HCT116 (cell line): ENCODE measurements around the gene SNX19. TPM values are rescaled to one million over a fixed set of nuclear protein-coding genes. Genes with fewer than 3 reads are reported as not detected.

Experiments used
- ATAC-seq: fragments of 200-7000 bp; cut with Tn5 transposase; 2 replicates; pipeline ENCODE4 v1.9.1; 2020; ENCODE audit warnings: mild to moderate bottlenecking, moderate library complexity
- BruUV-seq: library from RNA; stranded (reverse); fragments of 400-500 nt; replicated peaks from 2 replicates; lab custom pipeline; 2021; lab: Mats Ljungman, UMichigan
- CTCF ChIA-PET: fragments of 300-600 bp; sonication (Branson Sonifier 250); formaldehyde crosslinking; loops from one replicate; lab custom pipeline; 2021; ENCODE audit warnings: antibody characterized with exemption; lab: Charles Lee
- POLR2A ChIA-PET: fragments of 300-600, 350-600 bp; sonication (Branson Sonifier 250); formaldehyde crosslinking; loops from one replicate; lab custom pipeline; 2021; ENCODE audit warnings: antibody characterized with exemption; lab: Charles Lee
- RAD21 ChIA-PET, 2 experiments: fragments of 300-600 bp; sonication (Branson Sonifier 250); formaldehyde crosslinking; loops; one replicate each; lab custom pipeline; 2023; ENCODE audit warnings: low total read pairs in 2 of 2; ENCODE audit not compliant: uncharacterized antibody in 2 of 2, unreplicated experiment in 2 of 2, low non-redundant PET in 1 of 2; lab: Charles Lee
- DNase-seq: peaks from one replicate; pipeline ENCODE4 v3.0.0-alpha.2; 2010; ENCODE audit warnings: low read depth, low spot score
- H2AFZ ChIP-seq: fragments of 200-600 bp; shearing (Covaris generic), sonication (generic); 2 replicates; pipeline ENCODE4 v1.6.1; 2017; ENCODE audit warnings: low read depth, mixed run types, mixed read lengths, antibody characterized with exemption, low read length; ENCODE audit not compliant: poor library complexity, severe bottlenecking
- H3K27ac ChIP-seq: 2 replicates; pipeline ENCODE4 v1.5.1; 2012; ENCODE audit warnings: low read depth, low read length
- H3K27me3 ChIP-seq: fragments of 200-600 bp; sonication (generic); 2 replicates; pipeline ENCODE4 v1.6.1; 2016; ENCODE audit warnings: mixed run types, low read length, mixed read lengths; ENCODE audit not compliant: insufficient read depth
- H3K36me3 ChIP-seq, 2 experiments: fragments of 200-500 bp in 1 of 2; fragments of 200-600 bp in 1 of 2; sonication (Bioruptor generic) in 1 of 2; sonication (generic) in 1 of 2; 2 replicates each; pipeline versions ENCODE4 v1.5.1 to v1.6.1; 2014 to 2016; ENCODE audit warnings: low read length in 2 of 2, inconsistent platforms in 1 of 2, mixed read lengths in 1 of 2, mixed run types in 1 of 2; ENCODE audit not compliant: insufficient read depth in 2 of 2, control insufficient read depth in 1 of 2
- H3K4me1 ChIP-seq, 2 experiments: fragments of 200-600 bp in 1 of 2; sonication (generic) in 1 of 2; 2 replicates each; pipeline versions ENCODE4 v1.5.1 to v1.6.1; 2012 to 2017; ENCODE audit warnings: low read length in 2 of 2, inconsistent platforms in 1 of 2, mild to moderate bottlenecking in 1 of 2, mixed read lengths in 1 of 2, mixed run types in 1 of 2, moderate library complexity in 1 of 2; ENCODE audit not compliant: insufficient read depth in 2 of 2, control insufficient read depth in 1 of 2
- H3K4me2 ChIP-seq: fragments of 200-600 bp; sonication (generic); 2 replicates; pipeline ENCODE4 v1.6.1; 2017; ENCODE audit warnings: mixed run types, low read length, mixed read lengths
- H3K4me3 ChIP-seq, 2 experiments: fragments of 200-600 bp in 1 of 2; sonication (generic) in 1 of 2; replicated peaks in 1 of 2; 2 replicates each; pipeline ENCODE4 v1.5.1; 2011 to 2016; ENCODE audit warnings: low read length in 2 of 2, control low read depth in 1 of 2, low read depth in 1 of 2, mild to moderate bottlenecking in 1 of 2, mixed read lengths in 1 of 2, mixed run types in 1 of 2
- H3K79me2 ChIP-seq: fragments of 200-600 bp; sonication (generic); 2 replicates; pipeline ENCODE4 v1.6.1; 2017; ENCODE audit warnings: mild to moderate bottlenecking, mixed run types, low read length, moderate library complexity, mixed read lengths; ENCODE audit not compliant: insufficient read depth
- H3K9ac ChIP-seq: fragments of 200-600 bp; sonication (generic); 2 replicates; pipeline ENCODE4 v1.6.1; 2016; ENCODE audit warnings: low read length, mixed read lengths
- H3K9me2 ChIP-seq: fragments of 200-600 bp; sonication (generic), shearing (Covaris generic); 2 replicates; pipeline ENCODE4 v1.6.1; 2017; ENCODE audit warnings: mixed run types, mild to moderate bottlenecking, moderate library complexity; ENCODE audit not compliant: insufficient read depth
- H3K9me3 ChIP-seq, 2 experiments: fragments of 200-500 bp in 1 of 2; fragments of 200-600 bp in 1 of 2; sonication (Bioruptor generic) in 1 of 2; sonication (generic) in 1 of 2; 2 replicates each; pipeline ENCODE4 v1.6.1; 2014 to 2017; ENCODE audit warnings: low read length in 2 of 2, mixed read lengths in 2 of 2, inconsistent platforms in 1 of 2, low read depth in 1 of 2, mild to moderate bottlenecking in 1 of 2, mixed run types in 1 of 2, moderate library complexity in 1 of 2; ENCODE audit not compliant: control insufficient read depth in 1 of 2, insufficient read depth in 1 of 2
- H4K20me1 ChIP-seq: fragments of 200-600 bp; sonication (generic), shearing (Covaris generic); 2 replicates; pipeline ENCODE4 v1.6.1; 2017; ENCODE audit warnings: mixed run types, mild to moderate bottlenecking, moderate library complexity; ENCODE audit not compliant: insufficient read depth
- CBX3 ChIP-seq: IDR thresholded peaks from 2 replicates; pipeline ENCODE4 v1.6.1; 2012; ENCODE audit warnings: low read depth
- CEBPB ChIP-seq: IDR thresholded peaks from 2 replicates; pipeline ENCODE4 v1.6.1; 2012; ENCODE audit warnings: low read depth
- CTCF ChIP-seq, 3 experiments: fragments of 200-600 bp in 1 of 3; sonication (generic) in 1 of 3; IDR thresholded peaks in 2 of 3; conservative IDR thresholded peaks in 1 of 3; 2 replicates each; pipeline ENCODE4 v1.5.1; 2012 to 2017; ENCODE audit warnings: low read depth in 2 of 3, low read length in 2 of 3, antibody characterized with exemption in 1 of 3, borderline replicate concordance in 1 of 3, control low read depth in 1 of 3, mild to moderate bottlenecking in 1 of 3, mixed read lengths in 1 of 3, mixed run types in 1 of 3, moderate library complexity in 1 of 3; ENCODE audit not compliant: insufficient read depth in 1 of 3
- EZH2 ChIP-seq: fragments of 200-600 bp; sonication (generic); IDR thresholded peaks from 2 replicates; pipeline ENCODE4 v1.6.1; 2017; ENCODE audit warnings: antibody characterized with exemption, mixed run types
- MAX ChIP-seq: IDR thresholded peaks from 2 replicates; pipeline ENCODE4 v1.6.1; 2012
- POLR2A ChIP-seq: IDR thresholded peaks from 2 replicates; pipeline ENCODE4 v1.7.0; 2011; ENCODE audit warnings: borderline replicate concordance; ENCODE audit not compliant: insufficient read depth, insufficient read length; ENCODE audit errors: extremely low read depth
- SP1 ChIP-seq: IDR thresholded peaks from 2 replicates; pipeline ENCODE4 v1.6.1; 2012; ENCODE audit warnings: low read depth
- SRF ChIP-seq: IDR thresholded peaks from 2 replicates; pipeline ENCODE4 v1.6.1; 2012; ENCODE audit warnings: low read depth
- TCF7L2 ChIP-seq: IDR thresholded peaks from 2 replicates; pipeline ENCODE4 v1.7.0; 2011; ENCODE audit warnings: borderline replicate concordance, inconsistent platforms; ENCODE audit not compliant: insufficient read depth, insufficient read length; ENCODE audit errors: extremely low read depth
- ZBTB33 ChIP-seq: IDR thresholded peaks from 2 replicates; pipeline ENCODE4 v1.6.1; 2011; ENCODE audit warnings: mild to moderate bottlenecking, low read length, moderate library complexity; ENCODE audit not compliant: insufficient replicate concordance; ENCODE audit errors: extremely low read depth
- ZFX ChIP-seq: fragments of 450-650 bp; IDR thresholded peaks from 2 replicates; pipeline ENCODE4 v1.6.1; 2017
- ZNF274 ChIP-seq: fragments of 200-500 bp; sonication (Bioruptor generic); IDR thresholded peaks from 2 replicates; pipeline ENCODE4 v1.6.1; 2014; ENCODE audit warnings: mild to moderate bottlenecking, low read depth, low read length, inconsistent platforms
- intact Hi-C: fragments of 100-400 bp; cut with micrococcal nuclease; formaldehyde crosslinking; loops from 2 replicates; pipeline ENCODE4 v1.10.0; 2022
- total RNA-seq: library from RNA; stranded (reverse); gene quantifications from one replicate; pipeline ENCODE4 v1.2.1, GENCODE V29; 2021; ENCODE audit not compliant: unreplicated experiment

The SNX19 gene
- total RNA-seq, 1 experiment from 2014 or later, result 25.2 TPM

GRCh38 chr11:130825561-130825960, 90.7 kb downstream of the SNX19 start:
- intact Hi-C loops, result no loop called here
- Histone ChIP-seq H3K9me3 (no peaks in the 10 kb centered on the region), H3K36me3 (no peaks in the 10 kb centered on the region), H3K4me1 (no peaks in the 10 kb centered on the region), H2AFZ (no peak overlapping the region), H3K4me3 (no peak overlapping the region), H4K20me1 (no peaks in the 10 kb centered on the region), H3K79me2 (no peaks in the 10 kb centered on the region), H3K4me2 (no peak overlapping the region), H3K9me2 (no peaks in the 10 kb centered on the region), H3K27me3 (peaks cover under 1% of the 10 kb centered on the region), H3K27ac (no peak overlapping the region), H3K9ac (no peak overlapping the region)
- ATAC-seq (no peak), DNase-seq (no peak)
- CTCF ChIA-PET, result interaction anchor here (0.9 to 2.6 kb wide), 2 partner anchors 37 to 391 kb away, joined by 3 to 7 read pairs; no protein-coding TSS in a partner anchor
- POLR2A ChIA-PET, result no interaction called here
- TF ChIP-seq CTCF (IDR thresholded peaks at IDR 0.05 in 2 of 3, conservative IDR thresholded peaks at IDR 0.05 in 1 of 3; ENCODE audit: borderline replicate concordance in 1 of 3, insufficient read depth in 1 of 3, low read depth in 2 of 3, low read length in 2 of 3), result no peak
- no peak for TF ChIP-seq MAX
- TF ChIP-seq CEBPB, result no peak
- no peak for TF ChIP-seq SP1
- TF ChIP-seq ZFX, result no peak
- TF ChIP-seq ZNF274, result no peak
- TF ChIP-seq SRF, result no peak
- TF ChIP-seq POLR2A, result no peak
- no peak for TF ChIP-seq TCF7L2
- TF ChIP-seq ZBTB33, result no peak
- TF ChIP-seq EZH2, result no peak
- no peak for TF ChIP-seq CBX3
- no TSS peak for BruUV-seq
- RAD21 ChIA-PET, result no interaction called here
